DMS 273 treated with DMSO at 0.1 percent for 48 hours (cell line): Measurements from ENCODE around the gene TP53TG3.
"Not testable (repeated sequence)": the region's sequence is repeated elsewhere in the genome, so short reads cannot be mapped to it uniquely, and the experiment has no call there.

Source experiments
- DNase-seq: peaks from one replicate; lab custom pipeline; 2025; lab: John Stamatoyannopoulos, UW

Gene TP53TG3

GRCh38 chr16:32676065-32676464, at the start of gene TP53TG3:
TSS of gene TP53TG3 (minus strand) at chr16:32676165. CDS start at chr16:32676097, 68 bp downstream.
- not testable (repeated sequence) for DNase-seq

- not testable (repeated sequence) for DNase-seq
These were observed 25.1 kb downstream of the TP53TG3 start for GRCh38 chr16:32650876-32651275.

GRCh38 chr16:32647562-32647961, 28.4 kb downstream of the TP53TG3 start:
- not testable (repeated sequence) for DNase-seq

- DNase-seq = not testable (repeated sequence)
These were observed 29.2 kb downstream of the TP53TG3 start for GRCh38 chr16:32646780-32647179.

- not testable (repeated sequence) for DNase-seq
These were observed 29.8 kb downstream of the TP53TG3 start for GRCh38 chr16:32646177-32646576.

- not testable (repeated sequence) for DNase-seq
These were observed 30.6 kb downstream of the TP53TG3 start for GRCh38 chr16:32645278-32645908.

GRCh38 chr16:32644715-32645114, 31.2 kb downstream of the TP53TG3 start:
- DNase-seq = not testable (repeated sequence)

GRCh38 chr16:32637614-32638013, 38.4 kb downstream of the TP53TG3 start:
- not testable (repeated sequence) for DNase-seq

GRCh38 chr16:32632096-32632495, 43.9 kb downstream of the TP53TG3 start:
- DNase-seq = not testable (repeated sequence)
